GM18951 (cell line): ENCODE results near the gene GMDS.

Experiments used
- POLR2A ChIP-seq: IDR thresholded peaks from 4 replicates; pipeline ENCODE4 v1.6.1; 2011; ENCODE audit warnings: mild to moderate bottlenecking; ENCODE audit not compliant: insufficient read length, insufficient read depth; ENCODE audit errors: extremely low read depth
- in situ Hi-C: fragments of 300-500 bp; cut with MboI; formaldehyde crosslinking; loops from one replicate; pipeline ENCODE4 v1.12.0; 2022; ENCODE audit warnings: low sequenced_read_pairs, mixed read lengths, inconsistent platforms; ENCODE audit not compliant: unreplicated experiment

The GMDS gene

GRCh38 chr6:1581120-1581991 lies 664.0 kb downstream of the GMDS start:
- TF ChIP-seq POLR2A: no peak
- in situ Hi-C loops: loop anchor here (25.0 kb wide), 2 partner anchors 756 to 1056 kb away; no protein-coding TSS in a partner anchor

GRCh38 chr6:1580585-1580984 lies 664.8 kb downstream of the GMDS start:
- TF ChIP-seq POLR2A: no peak
- in situ Hi-C loops: loop anchor here (25.0 kb wide), 2 partner anchors 757 to 1057 kb away; no protein-coding TSS in a partner anchor

GRCh38 chr6:1580109-1580508 lies 665.3 kb downstream of the GMDS start:
- in situ Hi-C loops: loop anchor here (25.0 kb wide), 2 partner anchors 757 to 1057 kb away; no protein-coding TSS in a partner anchor
- no peak for TF ChIP-seq POLR2A

GRCh38 chr6:1579096-1579495 lies 666.3 kb downstream of the GMDS start:
- TF ChIP-seq POLR2A: no peak
- in situ Hi-C loops: loop anchor here (25.0 kb wide), 2 partner anchors 758 to 1058 kb away; no protein-coding TSS in a partner anchor

GRCh38 chr6:1577896-1578745 lies 667.3 kb downstream of the GMDS start:
- no peak for TF ChIP-seq POLR2A
- in situ Hi-C loops: loop anchor here (25.0 kb wide), 2 partner anchors 759 to 1059 kb away; no protein-coding TSS in a partner anchor

DNA sequence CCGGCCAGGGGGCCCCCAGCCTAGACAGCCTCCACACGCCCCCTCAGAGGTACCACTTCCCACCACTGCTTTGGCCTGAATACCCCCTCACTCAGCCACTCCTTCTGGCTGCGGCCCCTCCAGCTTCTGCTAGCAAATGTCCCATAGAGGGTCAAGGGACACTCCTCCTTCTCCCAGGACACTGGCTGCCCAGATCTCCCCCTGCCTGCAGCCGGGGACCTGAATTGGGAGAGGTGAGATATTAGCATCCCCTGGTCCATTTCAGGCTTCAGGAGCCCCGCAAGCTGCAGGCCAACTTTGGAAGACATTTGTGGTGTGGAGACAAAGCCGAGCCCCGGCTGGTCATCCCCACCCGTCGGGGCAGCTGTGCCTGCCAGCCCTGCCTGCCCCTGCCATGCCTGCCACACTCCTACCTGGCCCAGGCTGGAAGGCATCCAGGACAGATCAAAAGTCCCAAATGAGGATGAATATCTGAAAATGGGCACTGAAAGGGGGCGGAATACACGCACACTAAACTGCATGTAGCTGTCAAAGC lies 668.2 kb downstream of the GMDS start:
- in situ Hi-C loops: loop anchor here (25.0 kb wide), 2 partner anchors 760 to 1060 kb away; no protein-coding TSS in a partner anchor

GRCh38 chr6:1576711-1577110 lies 668.7 kb downstream of the GMDS start:
- TF ChIP-seq POLR2A: no peak
- in situ Hi-C loops: loop anchor here (25.0 kb wide), 2 partner anchors 761 to 1061 kb away; no protein-coding TSS in a partner anchor

More for the DNA sequence above, 668.2 kb downstream of the GMDS start:
- TF ChIP-seq POLR2A: no peak

GRCh38 chr6:1576166-1576565 lies 669.2 kb downstream of the GMDS start:
- TF ChIP-seq POLR2A: no peak

DNA sequence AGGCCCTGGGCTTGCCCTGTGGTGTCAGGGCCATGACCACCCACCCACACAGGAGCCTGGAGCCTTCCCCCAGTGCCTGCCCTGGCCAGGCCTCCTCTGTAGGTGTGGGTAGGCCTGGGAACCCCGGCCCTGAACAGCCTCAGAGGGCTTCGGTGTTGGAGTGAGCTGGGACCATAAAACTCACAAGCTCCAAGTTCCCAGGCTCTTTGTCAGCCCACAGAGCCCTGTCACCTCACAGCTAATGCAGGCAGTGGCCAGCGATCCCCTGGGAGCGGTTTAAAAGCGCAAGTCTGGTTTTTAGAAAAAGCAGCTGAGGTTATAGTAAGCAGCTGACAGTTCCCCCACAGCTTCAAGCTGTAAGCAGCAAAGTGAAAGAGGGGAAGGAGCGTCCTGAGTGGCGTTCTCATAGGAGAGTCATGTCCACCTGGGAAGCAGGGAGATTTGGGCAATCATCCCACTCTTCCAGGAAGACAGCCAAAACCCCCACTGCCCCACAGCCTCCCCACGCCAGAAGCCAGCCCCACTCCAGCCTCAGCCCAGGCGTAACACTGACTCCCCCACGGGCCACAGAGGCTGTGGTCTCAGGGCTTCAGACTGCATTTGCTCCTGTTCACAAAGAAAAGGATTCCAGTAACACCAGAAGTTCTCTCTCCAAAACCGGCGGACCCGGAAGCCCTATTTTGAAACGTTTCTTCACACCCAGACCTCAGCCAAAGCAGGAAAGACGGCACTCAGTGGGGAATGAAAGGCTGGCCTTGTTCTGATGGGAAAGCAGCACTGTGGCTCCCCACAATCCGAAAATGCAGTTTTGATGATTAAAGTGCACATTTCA lies 670.0 kb downstream of the GMDS start:
- no peak for TF ChIP-seq POLR2A
- in situ Hi-C loops: loop anchor here (25.0 kb wide), 2 partner anchors 762 to 1062 kb away; no protein-coding TSS in a partner anchor

More at GRCh38 chr6:1576166-1576565, 669.2 kb downstream of the GMDS start:
- in situ Hi-C loops: loop anchor here (25.0 kb wide), 2 partner anchors 761 to 1061 kb away; no protein-coding TSS in a partner anchor

- in situ Hi-C loops: loop anchor here (25.0 kb wide), 2 partner anchors 762 to 1062 kb away; no protein-coding TSS in a partner anchor
- no peak for TF ChIP-seq POLR2A
Measured at GRCh38 chr6:1574890-1575209, 670.6 kb downstream of the GMDS start.

GRCh38 chr6:1574083-1574761 lies 671.2 kb downstream of the GMDS start:
- in situ Hi-C loops: no loop called here

More at GRCh38 chr6:1574083-1574761, 671.2 kb downstream of the GMDS start:
- TF ChIP-seq POLR2A: no peak
